PC-9 (cell line): ENCODE measurements around the gene PLEKHA7.

Experiments
- CTCF ChIP-seq: fragments of 200-600 bp; sonication (generic); conservative IDR thresholded peaks from 2 replicates; pipeline ENCODE4 v1.6.1; 2017; ENCODE audit warnings: mixed run types, antibody characterized with exemption, mild to moderate bottlenecking, moderate library complexity
- EZH2 ChIP-seq: fragments of 200-600 bp; sonication (generic); IDR thresholded peaks from 2 replicates; pipeline ENCODE4 v1.8.0; 2017; ENCODE audit warnings: antibody characterized with exemption, low read depth

DNA sequence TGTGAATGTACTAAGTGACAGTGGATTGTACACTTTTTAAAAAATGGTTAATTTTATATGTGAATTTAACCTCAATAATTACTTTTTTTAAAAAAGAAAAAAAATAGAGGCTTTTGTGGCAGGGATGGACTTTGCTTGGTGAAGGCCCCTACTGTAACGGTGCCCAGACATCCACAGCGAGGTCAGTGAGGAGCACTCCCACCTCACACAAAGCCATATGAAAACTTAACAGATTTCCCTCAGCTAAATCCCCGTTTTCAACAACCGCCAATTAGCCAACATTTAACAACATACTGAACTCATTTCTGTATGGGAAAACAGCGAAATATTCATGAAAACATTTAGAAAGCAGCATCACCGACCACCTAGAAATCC lies 276.4 kb downstream of the PLEKHA7 start:
- TF ChIP-seq CTCF (no peak), EZH2 (no peak)
